Measurements from ENCODE around the gene TWNK.

The TWNK gene

GRCh38 chr10:101005869-101006567, 18.7 kb downstream of the TWNK start:
- TF ChIP-seq CTCF (IDR thresholded peaks at IDR 0.05; ENCODE audit: insufficient read depth, low read depth, low read length, missing control alignments), result no peak
- no peak for DNase-seq (ENCODE audit: low read depth)
- H3K4me3 ChIP-seq (ENCODE audit: low read length), result no peak overlapping the region

- no peak for DNase-seq (ENCODE audit: low read depth)
- no peak for TF ChIP-seq CTCF (IDR thresholded peaks at IDR 0.05; ENCODE audit: insufficient read depth, low read depth, low read length, missing control alignments)
- no peak overlapping the region for H3K4me3 ChIP-seq (ENCODE audit: low read length)
Observed at GRCh38 chr10:101006593-101007098, 19.3 kb downstream of the TWNK start.

- no peak for DNase-seq (ENCODE audit: low read depth)
- no peak for TF ChIP-seq CTCF (IDR thresholded peaks at IDR 0.05; ENCODE audit: insufficient read depth, low read depth, low read length, missing control alignments)
- H3K4me3 ChIP-seq (ENCODE audit: low read length), result no peak overlapping the region
Observed at GRCh38 chr10:101007099-101007711, 19.9 kb downstream of the TWNK start.

GRCh38 chr10:101007915-101008822, 20.8 kb downstream of the TWNK start:
- no peak for DNase-seq (ENCODE audit: low read depth)
- TF ChIP-seq CTCF (IDR thresholded peaks at IDR 0.05; ENCODE audit: insufficient read depth, low read depth, low read length, missing control alignments), result no peak
- H3K4me3 ChIP-seq (ENCODE audit: low read length), result no peak overlapping the region

- no peak overlapping the region for H3K4me3 ChIP-seq (ENCODE audit: low read length)
- TF ChIP-seq CTCF (IDR thresholded peaks at IDR 0.05; ENCODE audit: insufficient read depth, low read depth, low read length, missing control alignments), result no peak
Observed at GRCh38 chr10:101008823-101009423, 21.6 kb downstream of the TWNK start.

GRCh38 chr10:101010329-101010728, 23.0 kb downstream of the TWNK start:
- no peak for TF ChIP-seq CTCF (IDR thresholded peaks at IDR 0.05; ENCODE audit: insufficient read depth, low read depth, low read length, missing control alignments)
- no peak for DNase-seq (ENCODE audit: low read depth)
- no peak overlapping the region for H3K4me3 ChIP-seq (ENCODE audit: low read length)

More at GRCh38 chr10:101008823-101009423, 21.6 kb downstream of the TWNK start:
- no peak for DNase-seq (ENCODE audit: low read depth)

Data from epithelial cell of esophagus (primary cell).